MM.1S (cell line): ENCODE data around the gene LRRC38.

ENCODE experiments used
- EZH2 ChIP-seq: fragments of 300-600 bp; sonication (generic); optimal IDR thresholded peaks from 2 replicates; pipeline ENCODE3; 2017; ENCODE audit warnings: low read depth, mild to moderate bottlenecking, antibody characterized with exemption, low read length, mixed read lengths
- EZH2phosphoT487 ChIP-seq: fragments of 300-600 bp; sonication (generic); IDR thresholded peaks from 2 replicates; pipeline ENCODE4 v1.6.1; 2018; ENCODE audit warnings: antibody characterized with exemption, low read length
- TF ChIP-seq, protein P1 (sequence below): fragments of 300-600 bp; sonication (generic); IDR thresholded peaks from 2 replicates; pipeline ENCODE4 v1.5.1; 2016; ENCODE audit warnings: antibody characterized with exemption, low read length, mixed read lengths

DNA sequence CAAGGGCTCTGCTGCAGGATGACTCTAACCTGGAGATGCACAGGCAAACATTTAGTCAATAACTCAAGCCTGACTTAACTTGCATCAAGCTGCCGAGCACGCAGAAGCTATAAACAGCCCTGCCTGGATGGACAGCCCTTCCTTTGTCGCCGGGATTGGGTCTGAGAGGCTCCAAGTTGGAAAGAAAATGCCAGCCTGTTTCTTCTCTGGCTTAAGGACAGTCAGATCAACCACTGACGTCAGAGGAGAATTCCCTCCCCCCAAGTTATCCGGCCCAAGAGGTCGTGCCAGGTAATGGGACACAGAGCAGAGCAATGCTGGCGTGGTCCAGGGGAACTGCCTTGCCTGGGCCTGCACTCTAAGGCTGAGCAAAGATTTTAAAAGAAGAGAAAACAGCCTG lies 27.1 kb upstream of the LRRC38 start:
- TF ChIP-seq, protein P1, sequence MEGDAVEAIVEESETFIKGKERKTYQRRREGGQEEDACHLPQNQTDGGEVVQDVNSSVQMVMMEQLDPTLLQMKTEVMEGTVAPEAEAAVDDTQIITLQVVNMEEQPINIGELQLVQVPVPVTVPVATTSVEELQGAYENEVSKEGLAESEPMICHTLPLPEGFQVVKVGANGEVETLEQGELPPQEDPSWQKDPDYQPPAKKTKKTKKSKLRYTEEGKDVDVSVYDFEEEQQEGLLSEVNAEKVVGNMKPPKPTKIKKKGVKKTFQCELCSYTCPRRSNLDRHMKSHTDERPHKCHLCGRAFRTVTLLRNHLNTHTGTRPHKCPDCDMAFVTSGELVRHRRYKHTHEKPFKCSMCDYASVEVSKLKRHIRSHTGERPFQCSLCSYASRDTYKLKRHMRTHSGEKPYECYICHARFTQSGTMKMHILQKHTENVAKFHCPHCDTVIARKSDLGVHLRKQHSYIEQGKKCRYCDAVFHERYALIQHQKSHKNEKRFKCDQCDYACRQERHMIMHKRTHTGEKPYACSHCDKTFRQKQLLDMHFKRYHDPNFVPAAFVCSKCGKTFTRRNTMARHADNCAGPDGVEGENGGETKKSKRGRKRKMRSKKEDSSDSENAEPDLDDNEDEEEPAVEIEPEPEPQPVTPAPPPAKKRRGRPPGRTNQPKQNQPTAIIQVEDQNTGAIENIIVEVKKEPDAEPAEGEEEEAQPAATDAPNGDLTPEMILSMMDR = no peak
- TF ChIP-seq EZH2 (no peak), EZH2phosphoT487 (no peak)
